22Rv1 (cell line): ENCODE results near the gene TRIM39.

Experiments used
- ZFX ChIP-seq: fragments of 450-650 bp; IDR thresholded peaks from 2 replicates; pipeline ENCODE4 v1.6.1; 2017; ENCODE audit warnings: antibody characterized with exemption, borderline replicate concordance
- TF ChIP-seq, protein P1 (sequence below): fragments of 450-650 bp; IDR thresholded peaks from 2 replicates; pipeline ENCODE4 v1.5.1; 2017; ENCODE audit warnings: mild to moderate bottlenecking

DNA sequence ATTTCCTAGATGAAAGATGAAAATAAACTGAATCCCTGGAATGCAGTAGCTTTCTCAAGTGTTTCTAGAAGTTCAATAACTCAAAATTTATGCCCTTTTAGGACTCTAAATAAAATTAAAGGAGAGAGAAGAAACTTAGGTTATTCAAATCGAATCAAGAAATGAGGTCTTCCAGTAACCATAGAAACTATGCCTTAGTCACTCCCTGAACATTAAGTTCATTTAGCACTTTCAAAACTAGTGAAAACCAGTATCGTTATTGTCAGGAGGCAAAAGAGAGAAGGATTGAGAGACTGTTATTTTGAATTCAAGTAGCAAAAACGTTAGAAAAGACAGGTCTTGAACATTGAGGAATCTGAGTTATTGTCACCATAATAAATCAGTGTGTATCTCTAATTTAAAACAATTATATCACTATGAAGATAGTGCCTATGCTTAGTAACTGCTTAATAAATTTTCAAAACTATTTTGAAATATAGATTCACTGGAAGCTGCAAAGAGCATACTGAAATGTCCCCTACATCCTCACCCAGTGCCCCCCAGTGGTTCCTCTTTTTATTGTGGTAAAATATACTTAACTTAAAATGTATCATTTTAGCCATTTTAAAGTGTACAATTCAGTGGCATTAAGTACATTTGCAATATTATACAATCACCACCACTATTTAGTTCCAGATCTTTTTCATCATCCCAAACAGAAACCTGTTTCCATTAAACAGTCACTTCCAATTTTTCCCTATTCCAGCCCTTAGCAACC, 22.9 kb downstream of the TRIM39 start:
- TF ChIP-seq, protein P1, sequence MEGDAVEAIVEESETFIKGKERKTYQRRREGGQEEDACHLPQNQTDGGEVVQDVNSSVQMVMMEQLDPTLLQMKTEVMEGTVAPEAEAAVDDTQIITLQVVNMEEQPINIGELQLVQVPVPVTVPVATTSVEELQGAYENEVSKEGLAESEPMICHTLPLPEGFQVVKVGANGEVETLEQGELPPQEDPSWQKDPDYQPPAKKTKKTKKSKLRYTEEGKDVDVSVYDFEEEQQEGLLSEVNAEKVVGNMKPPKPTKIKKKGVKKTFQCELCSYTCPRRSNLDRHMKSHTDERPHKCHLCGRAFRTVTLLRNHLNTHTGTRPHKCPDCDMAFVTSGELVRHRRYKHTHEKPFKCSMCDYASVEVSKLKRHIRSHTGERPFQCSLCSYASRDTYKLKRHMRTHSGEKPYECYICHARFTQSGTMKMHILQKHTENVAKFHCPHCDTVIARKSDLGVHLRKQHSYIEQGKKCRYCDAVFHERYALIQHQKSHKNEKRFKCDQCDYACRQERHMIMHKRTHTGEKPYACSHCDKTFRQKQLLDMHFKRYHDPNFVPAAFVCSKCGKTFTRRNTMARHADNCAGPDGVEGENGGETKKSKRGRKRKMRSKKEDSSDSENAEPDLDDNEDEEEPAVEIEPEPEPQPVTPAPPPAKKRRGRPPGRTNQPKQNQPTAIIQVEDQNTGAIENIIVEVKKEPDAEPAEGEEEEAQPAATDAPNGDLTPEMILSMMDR = no peak
- TF ChIP-seq ZFX = no peak
